Esophagus muscularis mucosa (tissue), 4 donors: ENCODE results near the gene PCBP3.

Source experiments
- CTCF ChIP-seq, 3 experiments: fragments of 200-600 bp in 2 of 3; fragments of 450-650 bp in 1 of 3; sonication (generic) in 2 of 3; IDR thresholded peaks; one replicate each; pipeline ENCODE4 v1.5.1; 2017 to 2019; ENCODE audit warnings: antibody characterized with exemption in 3 of 3, mild to moderate bottlenecking in 2 of 3, moderate library complexity in 1 of 3
- EP300 ChIP-seq: sonication (generic); formaldehyde crosslinking; IDR thresholded peaks from one replicate; pipeline ENCODE4 v1.6.1; 2017; ENCODE audit warnings: antibody characterized with exemption
- POLR2A ChIP-seq: fragments of 450-650 bp; IDR thresholded peaks from one replicate; pipeline ENCODE4 v1.6.1; 2017; ENCODE audit warnings: antibody characterized with exemption, moderate library complexity, mild to moderate bottlenecking, low read depth

- TF ChIP-seq CTCF (IDR thresholded peaks at IDR 0.05) (no peak), EP300 (no peak), POLR2A (no peak)
Observed at GRCh38 chr21:45917241-45917640, 273.7 kb downstream of the PCBP3 start.
